A673 (cell line): Measurements from ENCODE around the gene HK1. TPM values are rescaled to one million over a fixed set of nuclear protein-coding genes. Genes with fewer than 3 reads are reported as not detected.
A peak's percentile ranks its signal among the peaks of the same experiment; 100 is the strongest.

Experiments used
- BruUV-seq: library from RNA; stranded (reverse); fragments of 400-500 nt; replicated peaks from 2 replicates; lab custom pipeline; 2021; lab: Mats Ljungman, UMichigan
- CTCF ChIA-PET: fragments of 300-600 bp; sonication (Branson Sonifier 250); formaldehyde crosslinking; loops from one replicate; lab custom pipeline; 2022; ENCODE audit warnings: antibody characterized with exemption; lab: Charles Lee
- POLR2A ChIA-PET: fragments of 300-600 bp; sonication (Branson Sonifier 250); formaldehyde crosslinking; loops from one replicate; lab custom pipeline; 2022; ENCODE audit warnings: antibody characterized with exemption; ENCODE audit not compliant: low non-redundant PET; lab: Charles Lee
- DNase-seq: peaks from one replicate; pipeline ENCODE4 v3.0.0-alpha.2; 2015; ENCODE audit warnings: low spot score
- H3K27ac ChIP-seq: fragments of 200-600 bp; sonication (generic); 2 replicates; pipeline ENCODE4 v1.5.1; 2016; ENCODE audit warnings: mixed run types, low read depth, mild to moderate bottlenecking, mixed read lengths, antibody characterized with exemption, low read length; ENCODE audit not compliant: poor library complexity, severe bottlenecking
- H3K27me3 ChIP-seq: fragments of 200-600 bp; sonication (generic); replicated peaks from 2 replicates; pipeline ENCODE4 v1.6.1; 2017; ENCODE audit warnings: mixed run types, low read depth, mild to moderate bottlenecking, mixed read lengths, antibody characterized with exemption, low read length; ENCODE audit not compliant: insufficient read depth, poor library complexity
- H3K36me3 ChIP-seq: fragments of 200-600 bp; sonication (generic); 2 replicates; pipeline ENCODE4 v1.6.1; 2016; ENCODE audit warnings: mixed run types, mild to moderate bottlenecking, mixed read lengths, antibody characterized with exemption, low read length; ENCODE audit not compliant: insufficient read depth, poor library complexity, severe bottlenecking
- H3K4me1 ChIP-seq: fragments of 200-600 bp; sonication (generic); 2 replicates; pipeline ENCODE4 v1.6.1; 2017; ENCODE audit warnings: mixed run types, mild to moderate bottlenecking, mixed read lengths, antibody characterized with exemption, low read length; ENCODE audit not compliant: insufficient read depth, poor library complexity, severe bottlenecking
- H3K4me3 ChIP-seq: fragments of 200-600 bp; sonication (generic); 2 replicates; pipeline ENCODE4 v1.5.1; 2016; ENCODE audit warnings: low read depth, mixed run types, mild to moderate bottlenecking, mixed read lengths, low read length; ENCODE audit not compliant: poor library complexity, severe bottlenecking
- H3K9me3 ChIP-seq: fragments of 200-600 bp; sonication (generic); 2 replicates; pipeline ENCODE4 v1.6.1; 2016; ENCODE audit warnings: mixed run types, low read depth, mild to moderate bottlenecking, mixed read lengths, antibody characterized with exemption, low read length; ENCODE audit not compliant: poor library complexity, severe bottlenecking
- CTCF ChIP-seq: fragments of 300-800, 200-600 bp; sonication (generic); conservative IDR thresholded peaks from 2 replicates; pipeline ENCODE4 v1.5.1; 2017; ENCODE audit warnings: low read depth, mild to moderate bottlenecking, antibody characterized with exemption, low read length, moderate library complexity, mixed read lengths
- EZH2 ChIP-seq: fragments of 200-600 bp; sonication (generic); IDR thresholded peaks from 2 replicates; pipeline ENCODE4 v1.6.1; 2017; ENCODE audit warnings: borderline replicate concordance, low read depth, mild to moderate bottlenecking, mixed read lengths, antibody characterized with exemption, low read length; ENCODE audit not compliant: poor library complexity, severe bottlenecking
- intact Hi-C: fragments of 100-400 bp; cut with micrococcal nuclease; formaldehyde crosslinking; loops from one replicate; pipeline ENCODE4 v1.10.0; 2022; ENCODE audit not compliant: unreplicated experiment
- total RNA-seq: library from RNA; stranded (reverse); gene quantifications from 2 replicates; pipeline ENCODE4 v1.2.3, GENCODE V29; 2021

Gene HK1
- total RNA-seq, 1 experiment from 2014 or later: 107 TPM

- Histone ChIP-seq H3K27ac (peak overlapping the region; percentile 65), H3K9me3 (no peaks in the 10 kb centered on the region), H3K4me3 (no peak overlapping the region), H3K27me3 (no peaks in the 10 kb centered on the region), H3K4me1 (peaks cover 46% of the 10 kb centered on the region), H3K36me3 (no peaks in the 10 kb centered on the region)
- ChIA-PET CTCF (no interaction called here), POLR2A (no interaction called here)
- no peak for DNase-seq
- intact Hi-C loops: no loop called here
- TF ChIP-seq CTCF (no peak), EZH2 (no peak)
- no TSS peak for BruUV-seq
Measured at GRCh38 chr10:69335613-69336012, 57.3 kb downstream of the HK1 start.

GRCh38 chr10:69336952-69337295, 58.6 kb downstream of the HK1 start:
- DNase-seq: no peak
- ChIA-PET CTCF (no interaction called here), POLR2A (no interaction called here)
- H3K4me1 ChIP-seq: peaks cover 46% of the 10 kb centered on the region
- TF ChIP-seq CTCF (no peak), EZH2 (no peak)
- intact Hi-C loops: no loop called here
- no peaks in the 10 kb centered on the region for H3K36me3 ChIP-seq
- H3K9me3 ChIP-seq: no peaks in the 10 kb centered on the region
- no peaks in the 10 kb centered on the region for H3K27me3 ChIP-seq
- H3K27ac ChIP-seq: peak overlapping the region; percentile 88
- BruUV-seq: no TSS peak
- H3K4me3 ChIP-seq: no peak overlapping the region

- Histone ChIP-seq H3K27ac (peak overlapping the region; percentile 88), H3K27me3 (no peaks in the 10 kb centered on the region), H3K36me3 (no peaks in the 10 kb centered on the region), H3K9me3 (no peaks in the 10 kb centered on the region), H3K4me1 (peaks cover 46% of the 10 kb centered on the region), H3K4me3 (peak overlapping the region; percentile 5)
- POLR2A ChIA-PET: no interaction called here
- peak; percentile 94 for DNase-seq
- CTCF ChIA-PET: no interaction called here
- intact Hi-C loops: no loop called here
- TF ChIP-seq CTCF (no peak), EZH2 (no peak)
- no TSS peak for BruUV-seq
Measured at GRCh38 chr10:69337296-69338132, 59.2 kb downstream of the HK1 start.
